GM10266 (cell line): Measurements from ENCODE around the gene SNX30.
"Not testable (repeated sequence)": the region's sequence is repeated elsewhere in the genome, so short reads cannot be mapped to it uniquely, and the experiment has no call there.

Experiments used
- DNase-seq: peaks from one replicate; pipeline ENCODE4 v3.0.0; 2012; ENCODE audit errors: extremely low spot score
- TF ChIP-seq, protein P1 (sequence below): IDR thresholded peaks from 2 replicates; pipeline ENCODE4 v1.5.1; 2012; ENCODE audit warnings: mild to moderate bottlenecking, low read depth; ENCODE audit not compliant: control insufficient read depth, insufficient read depth; ENCODE audit errors: missing control alignments

Gene SNX30

DNA sequence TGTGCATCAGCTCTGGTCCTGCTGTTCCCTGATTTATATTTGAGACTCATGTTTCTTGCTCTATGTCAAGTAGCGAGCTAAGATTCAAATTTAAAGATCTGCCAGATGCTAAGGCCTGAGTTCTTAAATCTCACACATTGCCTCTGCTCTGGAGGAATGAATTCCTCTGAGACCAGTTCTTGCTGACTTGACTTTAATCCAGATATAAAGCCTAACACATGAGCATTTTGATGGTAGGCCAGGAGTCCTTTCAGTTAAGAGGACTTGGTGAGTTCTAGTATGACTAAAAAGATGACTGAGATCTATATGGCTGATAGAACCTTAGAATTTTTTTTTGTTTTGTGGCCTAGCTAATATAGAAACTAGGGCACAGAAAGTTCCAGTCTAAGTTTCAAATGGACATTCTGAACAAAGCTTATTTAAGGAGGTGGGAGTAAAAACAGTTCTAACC lies 31.3 kb upstream of the SNX30 start:
- TF ChIP-seq, protein P1, sequence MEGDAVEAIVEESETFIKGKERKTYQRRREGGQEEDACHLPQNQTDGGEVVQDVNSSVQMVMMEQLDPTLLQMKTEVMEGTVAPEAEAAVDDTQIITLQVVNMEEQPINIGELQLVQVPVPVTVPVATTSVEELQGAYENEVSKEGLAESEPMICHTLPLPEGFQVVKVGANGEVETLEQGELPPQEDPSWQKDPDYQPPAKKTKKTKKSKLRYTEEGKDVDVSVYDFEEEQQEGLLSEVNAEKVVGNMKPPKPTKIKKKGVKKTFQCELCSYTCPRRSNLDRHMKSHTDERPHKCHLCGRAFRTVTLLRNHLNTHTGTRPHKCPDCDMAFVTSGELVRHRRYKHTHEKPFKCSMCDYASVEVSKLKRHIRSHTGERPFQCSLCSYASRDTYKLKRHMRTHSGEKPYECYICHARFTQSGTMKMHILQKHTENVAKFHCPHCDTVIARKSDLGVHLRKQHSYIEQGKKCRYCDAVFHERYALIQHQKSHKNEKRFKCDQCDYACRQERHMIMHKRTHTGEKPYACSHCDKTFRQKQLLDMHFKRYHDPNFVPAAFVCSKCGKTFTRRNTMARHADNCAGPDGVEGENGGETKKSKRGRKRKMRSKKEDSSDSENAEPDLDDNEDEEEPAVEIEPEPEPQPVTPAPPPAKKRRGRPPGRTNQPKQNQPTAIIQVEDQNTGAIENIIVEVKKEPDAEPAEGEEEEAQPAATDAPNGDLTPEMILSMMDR = no peak
- peak; percentile 32 for DNase-seq

DNA sequence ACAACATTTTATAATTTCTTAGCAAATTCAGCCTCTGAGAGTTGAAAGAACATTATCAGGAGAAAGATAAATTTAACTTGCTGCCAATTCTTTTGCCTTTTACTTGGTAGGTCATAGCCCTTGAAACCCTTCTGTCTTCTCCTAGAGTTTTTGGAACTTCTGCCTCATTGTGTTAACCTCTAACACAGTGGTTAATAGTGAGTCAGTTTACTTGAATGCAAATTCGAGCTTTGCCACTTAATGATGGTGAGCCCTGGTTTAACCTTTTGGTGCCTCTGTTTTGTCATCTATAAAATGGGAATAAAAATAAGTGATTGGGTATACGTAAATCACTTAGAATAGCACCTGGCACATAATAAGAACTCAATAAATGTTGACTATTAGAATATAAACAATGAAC lies 30.9 kb upstream of the SNX30 start:
- DNase-seq = no peak

DNA sequence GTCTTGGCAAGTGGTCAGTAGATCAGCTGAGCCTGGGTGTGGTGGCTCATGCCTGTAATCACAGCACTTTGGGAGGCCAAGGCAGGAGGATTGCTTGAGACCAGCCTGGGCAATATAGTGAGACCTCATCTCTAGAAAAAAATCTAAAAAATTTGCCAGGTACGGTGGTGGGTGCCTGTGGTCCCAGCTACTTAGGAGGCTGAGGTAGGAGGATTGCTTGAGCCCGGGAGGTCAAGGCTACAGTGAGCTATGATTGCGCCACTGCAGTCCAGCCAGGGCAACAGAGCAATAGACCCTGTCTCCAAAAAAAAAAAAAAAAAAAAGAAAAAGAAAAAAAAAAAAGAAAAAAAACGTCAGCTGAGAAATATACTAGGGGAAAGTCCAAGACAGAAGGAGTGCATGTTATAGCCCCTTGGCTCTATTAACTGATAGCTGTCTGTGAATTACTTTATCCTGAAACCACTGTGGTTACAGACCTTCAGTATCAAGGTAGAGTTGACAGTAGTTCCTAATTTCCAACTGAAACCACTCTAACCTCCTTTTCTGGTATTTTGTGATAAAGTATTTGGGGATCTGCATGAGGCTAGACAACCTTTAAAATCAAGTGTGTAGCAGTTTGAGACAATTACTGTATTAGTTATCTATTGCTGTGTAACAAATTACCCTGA lies 30.3 kb upstream of the SNX30 start:
- DNase-seq = no peak
- TF ChIP-seq, protein P1 = no peak

More for the DNA sequence above, 30.9 kb upstream of the SNX30 start:
- TF ChIP-seq, protein P1 = no peak

DNA sequence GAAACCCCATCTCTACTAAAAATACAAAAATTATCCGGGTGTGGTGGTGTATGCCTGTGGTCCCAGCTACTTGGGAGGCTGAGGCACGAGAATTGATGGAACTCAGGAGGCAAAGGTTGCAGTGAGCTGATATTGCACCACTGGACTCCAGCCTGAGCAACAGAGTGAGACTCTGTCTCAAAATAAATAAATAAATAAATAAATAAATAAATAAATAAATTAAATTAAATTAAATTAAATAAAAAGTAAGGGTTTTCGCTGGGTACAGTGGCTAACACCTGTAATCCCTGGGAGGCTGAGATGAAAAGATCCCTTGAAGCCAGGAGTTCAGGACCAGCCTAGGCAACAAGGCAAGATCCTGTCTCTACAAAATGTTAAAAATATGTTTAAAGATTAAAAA lies 27.8 kb upstream of the SNX30 start:
- DNase-seq = not testable (repeated sequence)

DNA sequence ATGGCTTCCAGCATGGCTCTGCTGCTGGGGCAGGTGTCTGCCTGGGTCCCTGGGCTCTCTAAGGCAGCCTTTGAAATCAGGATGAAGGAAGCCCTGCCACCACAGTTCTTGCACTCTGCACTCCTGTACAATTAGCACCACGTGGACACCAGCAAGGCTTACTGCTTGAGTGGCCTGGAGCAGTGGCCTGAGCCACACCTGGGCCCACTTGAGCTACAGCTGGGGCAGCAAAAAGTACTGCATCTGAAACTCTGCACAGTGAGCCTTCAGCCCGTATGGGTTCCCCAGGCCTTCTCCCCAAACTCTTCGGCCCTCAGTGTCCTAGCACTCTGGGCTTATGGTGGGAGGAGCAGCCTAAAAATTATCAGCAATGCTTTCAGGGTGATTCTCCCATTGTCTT lies 24.6 kb upstream of the SNX30 start:
- DNase-seq = no peak
- TF ChIP-seq, protein P1 = no peak

DNA sequence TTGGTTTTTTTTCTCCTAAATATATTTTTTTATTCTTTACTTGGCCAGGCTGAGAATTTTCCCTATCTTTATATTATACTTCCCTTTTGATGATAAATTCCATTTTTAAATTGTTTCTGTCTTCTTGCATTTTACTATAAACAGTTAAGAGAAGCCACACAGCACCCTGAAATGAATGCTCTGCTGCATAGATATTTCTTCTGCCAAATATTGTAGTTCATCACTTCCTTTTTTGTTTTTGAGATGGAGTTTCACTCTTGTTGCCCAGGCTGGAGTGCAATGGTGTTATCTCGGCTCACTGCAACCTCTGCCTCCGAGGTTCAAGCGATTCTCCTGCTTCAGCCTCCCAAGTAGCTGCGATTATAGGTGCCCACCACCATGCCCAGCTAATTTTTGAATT lies 24.1 kb upstream of the SNX30 start:
- TF ChIP-seq, protein P1 = no peak
- DNase-seq = no peak

DNA sequence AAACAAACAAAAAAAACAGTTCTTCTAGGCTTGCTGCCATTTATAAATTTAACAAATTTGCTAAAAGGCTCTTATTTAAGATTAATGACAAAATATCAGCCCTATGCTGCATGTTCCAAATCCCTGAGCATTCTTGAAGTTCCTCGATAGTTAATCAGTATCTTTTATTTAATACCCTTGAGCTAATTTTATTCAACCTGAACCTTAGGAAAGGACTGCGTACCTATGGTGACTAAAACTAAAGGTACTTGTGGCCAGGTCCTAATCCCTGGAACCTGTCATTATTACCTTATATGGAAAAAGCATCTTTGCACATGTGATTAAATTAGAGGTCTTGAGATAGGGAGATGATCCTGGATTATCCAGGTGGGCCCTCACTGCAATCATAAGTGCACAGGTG lies 22.2 kb upstream of the SNX30 start:
- TF ChIP-seq, protein P1 = no peak
- DNase-seq = no peak

DNA sequence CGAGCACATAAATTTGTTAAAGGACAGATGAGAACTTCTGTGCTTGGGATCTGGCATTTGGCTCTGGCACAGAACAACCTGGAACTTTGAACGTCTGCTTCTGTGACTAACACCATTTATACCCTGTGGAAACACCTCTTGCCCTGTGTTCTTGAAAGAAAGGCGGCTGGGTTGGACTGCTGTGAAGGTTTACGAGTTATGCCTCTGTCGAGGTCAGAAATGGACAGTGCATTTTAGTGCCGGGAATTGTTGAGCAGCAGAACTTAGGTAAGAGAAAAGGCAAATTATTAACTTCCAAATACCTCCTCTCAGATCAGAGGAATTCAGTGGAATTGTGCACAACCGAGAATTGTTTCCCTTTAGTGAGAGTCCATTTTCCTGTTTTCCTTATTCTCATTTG lies 18.6 kb upstream of the SNX30 start:
- TF ChIP-seq, protein P1 = no peak
- DNase-seq = no peak
